ENCODE measurements around the gene TSHZ3.

The TSHZ3 gene

DNA sequence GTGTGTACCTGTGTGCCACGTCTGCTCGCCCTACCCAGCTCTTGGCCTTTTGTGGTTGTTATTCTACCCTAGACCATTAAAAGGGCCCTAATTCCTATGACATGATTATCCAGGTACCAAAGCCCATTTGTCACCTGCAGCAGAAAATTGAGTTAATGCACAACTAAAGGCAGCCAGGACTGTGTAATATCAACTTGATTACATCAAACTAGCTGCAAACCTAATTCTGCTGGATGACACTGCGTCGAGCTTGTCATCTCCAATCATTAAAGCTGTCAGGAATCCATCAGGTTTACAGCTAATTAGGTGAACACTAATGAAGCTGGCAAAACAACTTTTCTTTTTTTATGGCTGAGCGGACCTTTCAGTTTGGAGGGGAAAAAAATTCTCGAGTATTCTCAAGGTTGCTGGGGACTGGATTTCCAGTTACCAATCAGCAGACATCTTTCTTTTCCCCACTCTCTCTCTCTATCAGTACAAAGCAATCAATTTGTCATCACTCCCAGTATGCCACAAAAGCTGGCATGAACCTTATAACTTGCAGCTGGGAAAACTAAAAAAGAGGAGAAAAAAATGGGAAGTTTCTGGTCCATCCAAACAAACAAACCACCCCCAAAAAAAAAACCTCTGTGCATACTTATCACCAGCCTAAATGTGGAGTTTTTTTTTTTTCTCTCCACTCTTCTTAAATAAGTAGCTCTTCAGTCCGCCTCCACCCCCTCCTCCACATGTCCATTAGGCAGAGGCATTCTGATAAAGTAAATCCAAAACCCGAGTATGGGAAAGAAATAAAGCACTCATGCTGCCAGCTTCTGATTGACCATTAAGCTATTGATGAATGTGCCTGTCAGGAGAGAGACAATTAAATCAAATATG is 2.8 kb downstream of the TSHZ3 start:
- intact Hi-C loops (cut with DNase I; ENCODE audit: low total_unique reads): no loop called here
- Histone ChIP-seq H3K9me3 (no peaks in the 10 kb centered on the region), H3K27ac (no peak overlapping the region), H3K4me3 (no peak overlapping the region), H3K27me3 (no peaks in the 10 kb centered on the region), H3K4me1 (peaks cover 0 to 19% (median 8%) of the 10 kb centered on the region in 4 donors), H3K36me3 (no peaks in the 10 kb centered on the region)
- TF ChIP-seq, protein P1, sequence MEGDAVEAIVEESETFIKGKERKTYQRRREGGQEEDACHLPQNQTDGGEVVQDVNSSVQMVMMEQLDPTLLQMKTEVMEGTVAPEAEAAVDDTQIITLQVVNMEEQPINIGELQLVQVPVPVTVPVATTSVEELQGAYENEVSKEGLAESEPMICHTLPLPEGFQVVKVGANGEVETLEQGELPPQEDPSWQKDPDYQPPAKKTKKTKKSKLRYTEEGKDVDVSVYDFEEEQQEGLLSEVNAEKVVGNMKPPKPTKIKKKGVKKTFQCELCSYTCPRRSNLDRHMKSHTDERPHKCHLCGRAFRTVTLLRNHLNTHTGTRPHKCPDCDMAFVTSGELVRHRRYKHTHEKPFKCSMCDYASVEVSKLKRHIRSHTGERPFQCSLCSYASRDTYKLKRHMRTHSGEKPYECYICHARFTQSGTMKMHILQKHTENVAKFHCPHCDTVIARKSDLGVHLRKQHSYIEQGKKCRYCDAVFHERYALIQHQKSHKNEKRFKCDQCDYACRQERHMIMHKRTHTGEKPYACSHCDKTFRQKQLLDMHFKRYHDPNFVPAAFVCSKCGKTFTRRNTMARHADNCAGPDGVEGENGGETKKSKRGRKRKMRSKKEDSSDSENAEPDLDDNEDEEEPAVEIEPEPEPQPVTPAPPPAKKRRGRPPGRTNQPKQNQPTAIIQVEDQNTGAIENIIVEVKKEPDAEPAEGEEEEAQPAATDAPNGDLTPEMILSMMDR (IDR thresholded peaks at IDR 0.05): no peak
- DNase-seq: no peak

- intact Hi-C loops (cut with DNase I; ENCODE audit: low total_unique reads): no loop called here
- no peak overlapping the region for H3K27ac ChIP-seq
- H3K4me3 ChIP-seq: no peak overlapping the region
- H3K4me1 ChIP-seq: peaks cover 0 to 16% (median 8%) of the 10 kb centered on the region in 4 donors
- TF ChIP-seq, protein P1 (IDR thresholded peaks at IDR 0.05): no peak
- H3K27me3 ChIP-seq: no peaks in the 10 kb centered on the region
- H3K36me3 ChIP-seq: no peaks in the 10 kb centered on the region
- H3K9me3 ChIP-seq: no peaks in the 10 kb centered on the region
- DNase-seq: no peak
Observed at GRCh38 chr19:31344403-31344802, 4.8 kb downstream of the TSHZ3 start.

DNA sequence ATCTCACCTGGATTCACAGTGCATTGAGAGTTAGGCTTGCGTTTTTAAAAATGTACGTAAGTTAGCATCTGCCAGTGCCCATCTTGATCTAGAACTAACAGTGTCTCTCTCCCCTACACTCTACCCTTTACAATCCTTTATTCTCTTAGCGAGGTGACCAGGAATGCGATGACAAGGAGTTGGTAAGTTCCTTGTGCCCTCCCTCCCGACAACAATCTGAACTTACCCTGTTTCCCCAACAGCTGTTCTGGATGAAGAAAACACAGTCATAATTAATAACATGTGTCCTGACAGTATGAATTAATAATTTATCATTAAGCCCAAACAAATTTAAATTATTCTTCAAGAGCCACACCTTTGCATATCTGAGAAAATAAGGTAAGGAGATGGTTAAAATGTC is 6.3 kb downstream of the TSHZ3 start:
- no peak overlapping the region for H3K4me3 ChIP-seq
- intact Hi-C loops (cut with DNase I; ENCODE audit: low total_unique reads): no loop called here
- no peaks in the 10 kb centered on the region for H3K36me3 ChIP-seq
- no peak overlapping the region for H3K27ac ChIP-seq
- no peak for DNase-seq
- peaks cover 0 to 23% (median 2%) of the 10 kb centered on the region in 4 donors for H3K4me1 ChIP-seq
- H3K9me3 ChIP-seq: no peaks in the 10 kb centered on the region
- TF ChIP-seq, protein P1 (IDR thresholded peaks at IDR 0.05): no peak
- no peaks in the 10 kb centered on the region for H3K27me3 ChIP-seq

- H3K4me1 ChIP-seq: peaks cover 0 to 20% (median 0%) of the 10 kb centered on the region in 4 donors
- no peaks in the 10 kb centered on the region for H3K36me3 ChIP-seq
- no peaks in the 10 kb centered on the region for H3K27me3 ChIP-seq
- no peak for DNase-seq
- no peaks in the 10 kb centered on the region for H3K9me3 ChIP-seq
- intact Hi-C loops (cut with DNase I; ENCODE audit: low total_unique reads): no loop called here
- TF ChIP-seq, protein P1 (IDR thresholded peaks at IDR 0.05): no peak
- H3K4me3 ChIP-seq: no peak overlapping the region
- no peak overlapping the region for H3K27ac ChIP-seq
Observed at GRCh38 chr19:31340042-31341025, 8.9 kb downstream of the TSHZ3 start.

DNA sequence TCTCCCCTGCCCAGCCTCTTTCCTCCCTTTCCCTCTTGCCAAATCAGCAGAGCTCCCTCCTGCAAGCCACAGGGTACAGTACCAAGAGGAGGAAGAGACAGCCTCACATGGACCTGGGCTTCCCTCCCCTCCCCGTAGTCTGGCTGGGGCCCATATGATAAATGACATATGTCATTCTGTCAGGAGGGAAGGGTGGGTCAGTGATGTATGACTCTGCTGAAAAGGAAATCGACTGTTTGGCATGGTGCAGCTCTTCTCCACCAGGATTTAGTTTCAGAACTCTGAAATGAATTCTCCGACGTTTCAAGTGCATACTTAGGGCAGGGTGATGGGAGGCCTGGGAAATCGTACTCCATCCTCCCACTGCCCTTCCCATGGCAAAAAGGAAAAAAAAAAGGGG is 9.8 kb downstream of the TSHZ3 start:
- TF ChIP-seq, protein P1 (IDR thresholded peaks at IDR 0.05): no peak
- H3K36me3 ChIP-seq: no peaks in the 10 kb centered on the region
- intact Hi-C loops (cut with DNase I; ENCODE audit: low total_unique reads): no loop called here
- H3K9me3 ChIP-seq: no peaks in the 10 kb centered on the region
- peaks cover 0 to 20% (median 0%) of the 10 kb centered on the region in 4 donors for H3K4me1 ChIP-seq
- H3K27ac ChIP-seq: no peak overlapping the region
- DNase-seq: no peak
- H3K27me3 ChIP-seq: no peaks in the 10 kb centered on the region
- no peak overlapping the region for H3K4me3 ChIP-seq

Measured in tibial artery (tissue), 4 donors.